HUES64 (cell line): Measurements from ENCODE around the gene LRRC25.
A peak's percentile ranks its signal among the peaks of the same experiment; 100 is the strongest.

Source experiments
- H3K27ac ChIP-seq: 2 replicates; pipeline ENCODE4 v1.7.0; 2013; ENCODE audit warnings: low read depth, low read length, inconsistent platforms
- H3K27me3 ChIP-seq: 2 replicates; pipeline ENCODE4 v1.6.1; 2013; ENCODE audit warnings: mild to moderate bottlenecking, low read length; ENCODE audit not compliant: insufficient read depth
- H3K36me3 ChIP-seq: 2 replicates; pipeline ENCODE4 v1.6.1; 2013; ENCODE audit warnings: mild to moderate bottlenecking, low read length; ENCODE audit not compliant: insufficient read depth
- H3K4me1 ChIP-seq: 2 replicates; pipeline ENCODE4 v1.6.1; 2013; ENCODE audit warnings: mild to moderate bottlenecking, low read length, moderate library complexity; ENCODE audit not compliant: insufficient read depth
- H3K4me3 ChIP-seq: 2 replicates; pipeline ENCODE4 v1.5.1; 2013; ENCODE audit warnings: mild to moderate bottlenecking, low read length, moderate library complexity
- H3K9ac ChIP-seq: 2 replicates; pipeline ENCODE4 v1.6.1; 2013; ENCODE audit warnings: mild to moderate bottlenecking, low read depth, low read length
- H3K9me3 ChIP-seq: 2 replicates; pipeline ENCODE4 v1.6.1; 2013; ENCODE audit warnings: low read depth, low read length; ENCODE audit not compliant: insufficient read depth
- WGBS: fragments of 150-250, 120-280 bp; methylation state at CpG from one replicate; pipeline ENCODE4 v1.1.7; 2013; ENCODE audit warnings: missing lambda C conversion rate; 5-methylcytosine and 5-hydroxymethylcytosine counted together

Gene LRRC25

DNA sequence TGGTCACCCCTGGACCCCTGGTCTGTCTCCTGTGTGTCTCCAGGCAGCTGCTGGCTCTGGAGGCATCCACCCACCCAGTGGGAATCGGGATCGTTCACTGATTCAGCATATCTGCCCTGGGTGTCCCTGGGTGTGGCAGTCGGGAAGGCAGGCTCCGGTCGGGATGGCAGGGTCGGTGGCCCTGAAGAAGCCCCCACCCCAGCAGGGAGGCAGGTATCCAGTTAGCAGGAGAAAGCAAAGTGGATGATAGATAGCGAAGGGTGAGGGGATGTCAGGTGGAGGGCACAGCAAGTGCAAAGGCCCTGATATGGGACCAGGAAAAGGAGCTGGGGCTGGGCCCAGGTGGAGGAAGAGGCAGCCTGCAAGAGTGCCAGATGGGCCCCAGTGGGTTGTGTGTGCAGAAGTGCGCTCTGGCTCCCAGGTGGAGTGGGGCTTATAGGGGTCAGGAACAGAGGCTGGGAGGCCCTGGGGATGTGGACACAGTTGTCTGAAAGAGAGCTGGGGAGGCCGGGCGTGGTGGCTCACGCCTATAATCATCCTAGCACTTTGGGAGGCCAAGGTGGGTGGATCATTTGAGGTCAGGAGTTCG is 24.0 kb upstream of the LRRC25 start:
- 92% methylated on average over 12 of the region's 12 CpGs for WGBS
- Histone ChIP-seq H3K4me3 (no peak overlapping the region), H3K27ac (no peak overlapping the region), H3K4me1 (peaks cover 14% of the 10 kb centered on the region), H3K9me3 (no peaks in the 10 kb centered on the region), H3K27me3 (peaks cover 27% of the 10 kb centered on the region), H3K36me3 (no peaks in the 10 kb centered on the region), H3K9ac (no peak overlapping the region)

GRCh38 chr19:18420930-18421329 is 23.5 kb upstream of the LRRC25 start:
- H3K9me3 ChIP-seq = no peaks in the 10 kb centered on the region
- H3K27me3 ChIP-seq = peaks cover 27% of the 10 kb centered on the region
- H3K4me3 ChIP-seq = no peak overlapping the region
- H3K4me1 ChIP-seq = peaks cover 14% of the 10 kb centered on the region
- no peak overlapping the region for H3K27ac ChIP-seq
- no peaks in the 10 kb centered on the region for H3K36me3 ChIP-seq
- H3K9ac ChIP-seq = no peak overlapping the region
- WGBS = 78% methylated on average over 2 of the region's 2 CpGs

DNA sequence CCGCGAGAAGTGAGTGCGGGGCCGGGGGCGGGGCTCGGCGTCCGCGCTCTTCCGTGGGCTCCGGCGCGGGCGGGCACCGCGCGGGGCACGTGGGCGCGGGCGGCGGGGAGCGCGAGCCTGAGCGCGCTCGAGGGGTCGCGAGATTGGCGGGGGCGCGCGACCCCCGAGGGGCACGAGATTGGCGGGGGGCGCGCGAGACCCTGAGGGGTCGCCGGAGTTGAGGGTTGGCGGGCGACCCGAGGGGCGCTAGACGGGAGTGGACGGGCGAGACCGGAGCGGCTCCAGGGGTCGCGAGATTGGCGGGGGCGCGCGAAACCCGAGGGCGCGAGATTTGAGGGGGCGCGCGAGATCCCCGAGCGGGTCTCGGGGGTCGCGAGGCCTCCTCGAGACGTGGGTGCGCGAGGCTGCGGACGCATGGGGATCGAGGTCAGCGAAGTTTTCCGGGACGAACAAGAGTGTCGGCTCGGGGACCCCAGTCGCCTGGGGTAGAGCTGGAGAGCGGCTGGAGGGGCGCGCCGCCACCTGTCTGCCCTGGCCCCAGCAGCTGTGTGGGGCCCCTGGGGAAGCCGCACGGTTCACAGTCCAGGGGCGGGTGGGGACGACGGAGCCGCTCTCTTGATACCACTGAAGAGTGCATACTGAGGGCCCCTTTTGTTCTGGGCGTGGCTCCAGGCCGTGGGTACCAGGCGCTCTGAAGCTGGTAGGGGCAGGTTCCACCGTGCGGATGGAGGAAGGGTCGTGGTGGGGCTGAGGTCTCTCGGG is 22.5 kb upstream of the LRRC25 start:
- 4% methylated on average over 97 of the region's 97 CpGs for WGBS
- H3K36me3 ChIP-seq = no peaks in the 10 kb centered on the region
- H3K27me3 ChIP-seq = peaks cover 27% of the 10 kb centered on the region
- peaks cover 14% of the 10 kb centered on the region for H3K4me1 ChIP-seq
- H3K27ac ChIP-seq = no peak overlapping the region
- H3K9ac ChIP-seq = peak overlapping the region; percentile 61
- no peaks in the 10 kb centered on the region for H3K9me3 ChIP-seq
- H3K4me3 ChIP-seq = peak overlapping the region; percentile 59

DNA sequence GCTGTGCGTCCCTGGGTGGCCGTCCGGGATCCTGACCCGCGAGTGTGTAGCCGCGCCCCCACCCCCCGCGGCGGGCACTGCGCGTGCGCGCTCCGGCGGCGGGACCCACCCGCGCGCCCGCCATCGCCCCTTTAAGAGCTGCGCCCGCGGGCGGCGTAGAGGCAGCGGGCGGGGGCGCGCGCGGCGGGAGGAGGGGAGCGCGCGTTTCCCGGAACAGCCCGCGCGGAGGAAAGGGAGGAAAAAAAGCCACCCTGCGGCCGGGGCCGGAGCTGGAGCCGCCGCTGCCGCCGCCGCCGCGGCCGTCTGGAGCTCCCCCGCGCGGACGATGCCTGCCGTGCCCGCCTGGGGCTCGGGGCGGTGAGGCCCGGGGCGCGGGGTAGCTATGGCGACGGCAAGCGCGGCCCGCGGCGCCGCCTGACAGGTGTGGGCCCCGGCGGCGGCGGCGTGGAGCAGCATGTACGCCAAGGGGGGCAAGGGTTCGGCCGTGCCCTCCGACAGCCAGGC is 21.8 kb upstream of the LRRC25 start, which contains the start of gene SSBP4:
Gene SSBP4, plus strand, starts transcription at position 204 of the 504 bp plus-strand sequence. Its CDS starts 251 bp downstream, at position 455.
- H3K36me3 ChIP-seq = no peaks in the 10 kb centered on the region
- H3K27me3 ChIP-seq = peaks cover 27% of the 10 kb centered on the region
- whole genome bisulfite sequencing = under 1% methylated on average over 80 of the region's 80 CpGs
- H3K9me3 ChIP-seq = no peaks in the 10 kb centered on the region
- peak within 1 kb of the TSS; percentile 61 for H3K9ac ChIP-seq
- H3K4me1 ChIP-seq = peaks cover 12% of the 10 kb centered on the region
- no peak within 1 kb of the TSS for H3K27ac ChIP-seq
- H3K4me3 ChIP-seq = peak within 1 kb of the TSS; percentile 59

GRCh38 chr19:18418483-18419194 is 21.2 kb upstream of the LRRC25 start:
- Histone ChIP-seq H3K27ac (no peak overlapping the region), H3K4me3 (peak overlapping the region; percentile 59), H3K27me3 (peaks cover 27% of the 10 kb centered on the region), H3K36me3 (no peaks in the 10 kb centered on the region), H3K9ac (no peak overlapping the region), H3K9me3 (no peaks in the 10 kb centered on the region), H3K4me1 (peaks cover 7% of the 10 kb centered on the region)
- WGBS = 24% methylated on average over 39 of the region's 39 CpGs

- Histone ChIP-seq H3K27ac (no peak overlapping the region), H3K27me3 (peaks cover 27% of the 10 kb centered on the region)
These were observed 20.6 kb upstream of the LRRC25 start for GRCh38 chr19:18418029-18418482.

GRCh38 chr19:18417250-18418028 is 20.0 kb upstream of the LRRC25 start:
- WGBS = under 1% methylated on average over 44 of the region's 53 CpGs
- H3K4me1 ChIP-seq = peaks cover 7% of the 10 kb centered on the region
- H3K27ac ChIP-seq = peak overlapping the region; percentile 94
- peak overlapping the region; percentile 65 for H3K9ac ChIP-seq
- no peaks in the 10 kb centered on the region for H3K36me3 ChIP-seq
- peak overlapping the region; percentile 66 for H3K4me3 ChIP-seq
- peaks cover 29% of the 10 kb centered on the region for H3K27me3 ChIP-seq
- no peaks in the 10 kb centered on the region for H3K9me3 ChIP-seq

More at GRCh38 chr19:18418029-18418482, 20.6 kb upstream of the LRRC25 start:
- Histone ChIP-seq H3K36me3 (no peaks in the 10 kb centered on the region), H3K4me3 (peak overlapping the region; percentile 59), H3K4me1 (peaks cover 7% of the 10 kb centered on the region), H3K9ac (no peak overlapping the region), H3K9me3 (no peaks in the 10 kb centered on the region)
- WGBS = 13% methylated on average over 23 of the region's 30 CpGs

DNA sequence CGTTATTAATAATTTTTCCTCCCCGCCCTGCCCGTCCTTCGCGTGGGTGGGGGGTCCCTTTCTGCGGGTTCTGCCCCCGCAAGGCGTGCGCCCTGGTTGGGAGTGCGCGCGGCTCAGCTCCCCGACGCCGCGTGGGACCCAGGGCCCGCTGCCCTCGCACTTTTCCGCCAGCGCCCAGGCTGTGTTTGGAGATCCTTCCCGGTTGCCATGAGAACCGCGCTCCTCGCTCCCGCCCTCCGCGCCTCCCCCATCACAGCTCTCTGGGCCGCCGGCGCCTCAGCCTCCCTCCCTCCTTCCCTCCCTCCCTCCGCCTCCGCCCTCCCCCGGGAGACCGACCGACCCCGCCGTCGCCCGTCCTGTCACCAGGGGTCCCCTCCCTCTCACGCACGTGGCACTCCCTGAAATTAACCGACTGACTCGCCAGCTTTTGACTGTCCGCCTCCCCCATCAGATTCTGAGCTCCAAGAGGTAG is 19.4 kb upstream of the LRRC25 start:
- Histone ChIP-seq H3K4me3 (peak overlapping the region; percentile 66), H3K4me1 (peaks cover 7% of the 10 kb centered on the region), H3K9me3 (no peaks in the 10 kb centered on the region), H3K9ac (peak overlapping the region; percentile 87), H3K27me3 (peaks cover 30% of the 10 kb centered on the region), H3K27ac (peak overlapping the region; percentile 94), H3K36me3 (no peaks in the 10 kb centered on the region)
- WGBS = under 1% methylated on average over 44 of the region's 44 CpGs

DNA sequence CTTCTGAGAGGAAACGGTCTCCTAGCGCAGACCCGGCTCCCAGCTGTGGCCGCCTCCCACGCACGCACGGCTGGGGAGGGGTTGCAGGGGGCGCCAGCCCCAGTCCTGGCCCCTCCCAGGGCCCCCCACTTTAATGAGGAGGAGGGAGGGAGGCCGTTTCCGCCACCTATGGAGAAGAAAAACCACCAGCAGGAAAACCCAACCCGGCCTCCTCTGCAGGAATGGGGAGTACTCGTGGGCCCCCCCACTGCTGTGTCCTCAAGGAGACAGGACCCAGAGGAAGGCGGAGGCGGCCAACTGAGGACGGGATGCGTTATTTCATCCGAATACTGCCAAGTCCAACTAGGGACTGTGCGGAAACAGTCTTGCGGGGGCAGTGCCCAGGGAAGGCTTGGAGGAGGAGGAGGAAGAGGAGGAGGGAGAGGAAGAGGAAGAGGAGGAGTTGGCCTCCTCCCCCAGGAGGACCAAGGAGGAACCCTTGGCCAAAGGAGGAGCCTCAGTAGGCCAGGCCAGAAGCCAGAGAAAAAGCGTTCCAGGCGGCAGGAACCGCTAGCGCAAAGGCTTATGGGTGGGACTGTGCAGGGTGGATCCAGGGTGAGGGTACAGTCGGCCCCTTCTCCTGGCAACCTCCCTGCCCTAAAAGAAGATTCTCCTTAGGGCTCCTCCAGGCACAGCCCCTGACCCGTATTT is 17.9 kb upstream of the LRRC25 start:
- no peak overlapping the region for H3K27ac ChIP-seq
- no peak overlapping the region for H3K9ac ChIP-seq
- H3K4me1 ChIP-seq = peaks cover 7% of the 10 kb centered on the region; the same call in 1 of the 2 replicates
- H3K36me3 ChIP-seq = no peaks in the 10 kb centered on the region
- H3K9me3 ChIP-seq = no peaks in the 10 kb centered on the region
- peaks cover 25% of the 10 kb centered on the region for H3K27me3 ChIP-seq
- H3K4me3 ChIP-seq = no peak overlapping the region
- 77% methylated on average over 25 of the region's 25 CpGs for WGBS
